IMR-90 (cell line): ENCODE results near the gene TFAP2E. TPM values are rescaled to one million over a fixed set of nuclear protein-coding genes. Genes with fewer than 3 reads are reported as not detected.

Source experiments
- ATAC-seq: fragments of 200-7000 bp; cut with Tn5 transposase; 2 replicates; pipeline ENCODE4 v1.9.1; 2020; ENCODE audit warnings: low read depth, mild to moderate bottlenecking, moderate library complexity
- BruUV-seq: library from RNA; stranded (reverse); fragments of 400-500 nt; replicated peaks from 2 replicates; lab custom pipeline; 2021; lab: Mats Ljungman, UMichigan
- CTCF ChIA-PET: fragments of 300-600 bp; formaldehyde crosslinking; extraction: SDS; loops from one replicate; lab custom pipeline; 2021; ENCODE audit warnings: antibody characterized with exemption; lab: Yijun Ruan, JAX
- POLR2A ChIA-PET: fragments of 300-600 bp; sonication (Branson Sonifier 250); formaldehyde crosslinking; loops from one replicate; lab custom pipeline; 2022; ENCODE audit warnings: antibody characterized with exemption; ENCODE audit not compliant: unreplicated experiment; lab: Charles Lee
- DNase-seq: peaks from one replicate; pipeline ENCODE4 v3.0.0; 2013
- H2AFZ ChIP-seq: replicated peaks from 2 replicates; pipeline ENCODE3; 2013; ENCODE audit warnings: low read length, mild to moderate bottlenecking; ENCODE audit not compliant: poor library complexity
- H2AK5ac ChIP-seq: 2 replicates; pipeline ENCODE4 v1.6.1; 2013; ENCODE audit warnings: low read depth, low read length, inconsistent platforms
- H2AK9ac ChIP-seq: replicated peaks from 2 replicates; pipeline ENCODE3; 2013; ENCODE audit warnings: mild to moderate bottlenecking, low read depth, low read length, moderate library complexity; ENCODE audit not compliant: poor library complexity
- H2BK120ac ChIP-seq: 2 replicates; pipeline ENCODE4 v1.6.1; 2013; ENCODE audit warnings: low read depth, low read length, inconsistent platforms
- H2BK15ac ChIP-seq: 3 replicates; pipeline ENCODE4 v1.6.1; 2013; ENCODE audit warnings: low read depth, low read length, inconsistent platforms
- H2BK20ac ChIP-seq: 2 replicates; pipeline ENCODE4 v1.6.1; 2013; ENCODE audit warnings: low read depth, mild to moderate bottlenecking, inconsistent platforms, low read length, moderate library complexity
- H2BK5ac ChIP-seq: 2 replicates; pipeline ENCODE4 v1.6.1; 2013; ENCODE audit warnings: mild to moderate bottlenecking, low read depth, low read length, inconsistent platforms; ENCODE audit not compliant: poor library complexity, severe bottlenecking
- H3K14ac ChIP-seq: replicated peaks from 2 replicates; pipeline ENCODE4 v1.6.1; 2013; ENCODE audit warnings: low read depth, low read length, inconsistent platforms
- H3K18ac ChIP-seq: 2 replicates; pipeline ENCODE4 v1.6.1; 2013; ENCODE audit warnings: low read depth, low read length, control low read depth
- H3K23ac ChIP-seq: 2 replicates; pipeline ENCODE4 v1.6.1; 2013; ENCODE audit warnings: low read depth, low read length, inconsistent platforms
- H3K27ac ChIP-seq: 2 replicates; pipeline ENCODE4 v1.5.1; 2013; ENCODE audit warnings: mild to moderate bottlenecking, control low read depth, low read length; ENCODE audit not compliant: insufficient read depth
- H3K27me3 ChIP-seq: 2 replicates; pipeline ENCODE4 v1.6.1; 2013; ENCODE audit warnings: low read length; ENCODE audit not compliant: control insufficient read depth, insufficient read depth
- H3K36me3 ChIP-seq: 2 replicates; pipeline ENCODE4 v1.6.1; 2013; ENCODE audit warnings: low read length, mixed read lengths; ENCODE audit not compliant: control insufficient read depth, insufficient read depth
- H3K4ac ChIP-seq: 2 replicates; pipeline ENCODE4 v1.6.1; 2013; ENCODE audit warnings: low read depth, low read length, inconsistent platforms
- H3K4me1 ChIP-seq: 2 replicates; pipeline ENCODE4 v1.6.1; 2013; ENCODE audit warnings: low read length, mixed read lengths; ENCODE audit not compliant: control insufficient read depth, insufficient read depth
- H3K4me2 ChIP-seq: 2 replicates; pipeline ENCODE4 v1.6.1; 2013; ENCODE audit warnings: low read depth, mild to moderate bottlenecking, control low read depth, low read length, moderate library complexity
- H3K4me3 ChIP-seq: 2 replicates; pipeline ENCODE4 v1.5.1; 2013; ENCODE audit warnings: low read depth, mild to moderate bottlenecking, control low read depth, low read length, moderate library complexity; ENCODE audit not compliant: insufficient read depth
- H3K56ac ChIP-seq: 2 replicates; pipeline ENCODE4 v1.6.1; 2013; ENCODE audit warnings: low read length, inconsistent platforms; ENCODE audit not compliant: insufficient read depth; ENCODE audit errors: extremely low read depth
- H3K79me1 ChIP-seq, 2 experiments: 2 replicates each; pipeline ENCODE4 v1.6.1; 2013; ENCODE audit warnings: low read length in 2 of 2, inconsistent platforms in 1 of 2, low read depth in 1 of 2
- H3K9ac ChIP-seq: 2 replicates; pipeline ENCODE4 v1.6.1; 2013; ENCODE audit warnings: low read depth, low read length, control low read depth
- H3K9me1 ChIP-seq: 2 replicates; pipeline ENCODE4 v1.6.1; 2013; ENCODE audit warnings: low read length, inconsistent platforms; ENCODE audit not compliant: insufficient read depth
- H3K9me3 ChIP-seq: 2 replicates; pipeline ENCODE4 v1.6.1; 2013; ENCODE audit warnings: low read length; ENCODE audit not compliant: control insufficient read depth, insufficient read depth
- H4K20me1 ChIP-seq: 2 replicates; pipeline ENCODE4 v1.6.1; 2013; ENCODE audit warnings: low read length, inconsistent platforms; ENCODE audit not compliant: insufficient read depth
- H4K5ac ChIP-seq: 2 replicates; pipeline ENCODE4 v1.6.1; 2013; ENCODE audit warnings: mild to moderate bottlenecking, low read depth, low read length, control low read depth
- H4K8ac ChIP-seq, 2 experiments: 2 replicates each; pipeline ENCODE4 v1.6.1; 2013; ENCODE audit warnings: low read depth in 2 of 2, low read length in 2 of 2, control low read depth in 1 of 2, inconsistent platforms in 1 of 2
- H4K91ac ChIP-seq: 2 replicates; pipeline ENCODE4 v1.6.1; 2013; ENCODE audit warnings: low read depth, low read length, inconsistent platforms; ENCODE audit not compliant: insufficient read depth
- BHLHE40 ChIP-seq: fragments of 150-350 bp; IDR thresholded peaks from 2 replicates; pipeline ENCODE4 v1.6.1; 2016; ENCODE audit warnings: mild to moderate bottlenecking, low read depth, low read length
- CEBPB ChIP-seq: IDR thresholded peaks from 2 replicates; pipeline ENCODE4 v1.6.1; 2012; ENCODE audit warnings: low read depth, low read length, improper control_type of control experiment
- CHD1 ChIP-seq: IDR thresholded peaks from 2 replicates; pipeline ENCODE4 v1.6.1; 2012; ENCODE audit warnings: low read depth, low read length, improper control_type of control experiment
- CTCF ChIP-seq: conservative IDR thresholded peaks from 2 replicates; pipeline ENCODE4 v1.5.1; 2012; ENCODE audit warnings: mild to moderate bottlenecking, low read depth, low read length, improper control_type of control experiment
- FOS ChIP-seq: fragments of 150-350 bp; IDR thresholded peaks from 2 replicates; pipeline ENCODE4 v1.6.1; 2016; ENCODE audit warnings: low read depth, low read length
- MAFK ChIP-seq: IDR thresholded peaks from 2 replicates; pipeline ENCODE4 v1.6.1; 2012; ENCODE audit warnings: low read depth, low read length, improper control_type of control experiment
- MAZ ChIP-seq: IDR thresholded peaks from 2 replicates; pipeline ENCODE4 v1.6.1; 2012; ENCODE audit warnings: low read depth, mild to moderate bottlenecking, low read length, improper control_type of control experiment, moderate library complexity, borderline replicate concordance
- MXI1 ChIP-seq: IDR thresholded peaks from 2 replicates; pipeline ENCODE4 v1.6.1; 2012; ENCODE audit warnings: low read depth, mild to moderate bottlenecking, low read length, moderate library complexity, borderline replicate concordance
- NFE2L2 ChIP-seq: fragments of 150-350 bp; IDR thresholded peaks from 2 replicates; pipeline ENCODE4 v1.6.1; 2016; ENCODE audit warnings: low read depth, mild to moderate bottlenecking, low read length
- POLR2A ChIP-seq: IDR thresholded peaks from 2 replicates; pipeline ENCODE4 v1.6.1; 2012; ENCODE audit warnings: mild to moderate bottlenecking, low read depth, low read length
- RAD21 ChIP-seq: IDR thresholded peaks from 2 replicates; pipeline ENCODE4 v1.6.1; 2012; ENCODE audit warnings: low read length, improper control_type of control experiment
- RCOR1 ChIP-seq: IDR thresholded peaks from 2 replicates; pipeline ENCODE4 v1.6.1; 2012; ENCODE audit warnings: mild to moderate bottlenecking, low read length, improper control_type of control experiment; ENCODE audit not compliant: insufficient replicate concordance
- RFX5 ChIP-seq: IDR thresholded peaks from 2 replicates; pipeline ENCODE4 v1.8.0; 2012; ENCODE audit warnings: low read depth, mild to moderate bottlenecking, low read length, moderate library complexity
- SMC3 ChIP-seq: fragments of 150-350 bp; IDR thresholded peaks from 2 replicates; pipeline ENCODE4 v1.6.1; 2016; ENCODE audit warnings: low read depth, mild to moderate bottlenecking, antibody characterized with exemption, low read length, moderate library complexity
- WGBS, 2 experiments: methylation state at CpG; one replicate each; pipeline versions ENCODE4 v1.1.5 to v1.1.7; 2013; ENCODE audit warnings: missing lambda C conversion rate in 2 of 2; ENCODE audit not compliant: insufficient read length in 1 of 2; ENCODE audit errors: extremely low coverage in 2 of 2; 5-methylcytosine and 5-hydroxymethylcytosine counted together
- dilution Hi-C: fragments of 300-500 bp; cut with HindIII; formaldehyde crosslinking; loops from one replicate; pipeline ENCODE4 v1.14.3; 2018; ENCODE audit warnings: low sequenced_read_pairs; ENCODE audit not compliant: unreplicated experiment
- in situ Hi-C: fragments of 300-500 bp; cut with MboI; formaldehyde crosslinking; loops from 3 replicates; pipeline ENCODE4 v1.14.3; 2019; ENCODE audit warnings: low sequenced_read_pairs, inconsistent platforms, mixed read lengths
- intact Hi-C: fragments of 100-400 bp; cut with micrococcal nuclease; formaldehyde crosslinking; loops from 2 replicates; pipeline ENCODE4 v1.10.0; 2022
- polyA plus RNA-seq, 3 experiments: library from polyadenylated mRNA; depleted of rRNA; stranded (reverse); fragments of >200 nt; gene quantifications; 2 replicates each; pipeline ENCODE4 v1.2.3, GENCODE V29; 2012; ENCODE audit warnings: low replicate concordance in 1 of 3
- total RNA-seq: library from RNA; depleted of rRNA; stranded (reverse); fragments of >200 nt; gene quantifications from 2 replicates; pipeline ENCODE4 v1.2.3, GENCODE V29; 2012
- TF ChIP-seq, protein P1 (sequence below): fragments of 150-350 bp; IDR thresholded peaks from 2 replicates; pipeline ENCODE4 v1.6.1; 2017; ENCODE audit warnings: mild to moderate bottlenecking, antibody characterized with exemption, low read length, low read depth
- TF ChIP-seq, protein P2 (sequence below): fragments of 150-350 bp; IDR thresholded peaks from 2 replicates; pipeline ENCODE4 v1.6.1; 2016; ENCODE audit warnings: low read depth, mild to moderate bottlenecking, low read length, moderate library complexity, borderline replicate concordance

The TFAP2E gene
- total and polyA plus RNA-seq, 2 of the 4 experiments (the other 2 are of a cell fraction) = under 0.01 to 0.19 TPM

GRCh38 chr1:35533586-35533985 is 39.5 kb upstream of the TFAP2E start:
- intact Hi-C loops = loop anchor here (2.0 kb wide), 1 partner anchor 21 kb away; no protein-coding TSS in a partner anchor
- no peak overlapping the region for H3K27ac ChIP-seq
- no peak for DNase-seq

More at GRCh38 chr1:35533586-35533985, 39.5 kb upstream of the TFAP2E start:
- Histone ChIP-seq H2BK120ac (no peak overlapping the region), H2BK5ac (no peak overlapping the region), H2BK20ac (no peak overlapping the region), H4K20me1 (no peaks in the 10 kb centered on the region; the same call in 1 of the 2 replicates), H4K91ac (no peak overlapping the region), H3K36me3 (peaks cover 11% of the 10 kb centered on the region; the same call in 1 of the 2 replicates), H2BK15ac (no peak overlapping the region), H2AK5ac (no peak overlapping the region), H3K14ac (no peak overlapping the region), H3K56ac (no peak overlapping the region), H3K23ac (no peak overlapping the region), H2AK9ac (no peak overlapping the region), H3K9me3 (peaks cover 3% of the 10 kb centered on the region; the same call in 1 of the 2 replicates), H4K5ac (no peak overlapping the region), H3K4me3 (no peak overlapping the region), H3K4ac (no peak overlapping the region), H3K18ac (no peak overlapping the region), H3K9me1 (no peaks in the 10 kb centered on the region), H3K27me3 (no peaks in the 10 kb centered on the region), H3K9ac (no peak overlapping the region), H3K4me1 (peaks cover 8% of the 10 kb centered on the region), H2AFZ (no peak overlapping the region), H3K79me1 (peaks cover 26 to 48% of the 10 kb centered on the region in 2 experiments), H3K4me2 (no peak overlapping the region), H4K8ac (no peak overlapping the region)
- no TSS peak for BruUV-seq
- no CpG with 5 or more reads among the region's 1 CpG for WGBS, 2 experiments
- dilution Hi-C loops = no loop called here
- no peak for ATAC-seq
- TF ChIP-seq FOS = no peak
- TF ChIP-seq NFE2L2 = no peak
- no peak for TF ChIP-seq BHLHE40
- TF ChIP-seq RAD21 = no peak
- TF ChIP-seq POLR2A = no peak
- TF ChIP-seq RFX5 = no peak
- TF ChIP-seq MAFK = no peak
- no peak for TF ChIP-seq CEBPB
- no peak for TF ChIP-seq CHD1
- no peak for TF ChIP-seq CTCF
- TF ChIP-seq RCOR1 = no peak
- TF ChIP-seq, protein P1, sequence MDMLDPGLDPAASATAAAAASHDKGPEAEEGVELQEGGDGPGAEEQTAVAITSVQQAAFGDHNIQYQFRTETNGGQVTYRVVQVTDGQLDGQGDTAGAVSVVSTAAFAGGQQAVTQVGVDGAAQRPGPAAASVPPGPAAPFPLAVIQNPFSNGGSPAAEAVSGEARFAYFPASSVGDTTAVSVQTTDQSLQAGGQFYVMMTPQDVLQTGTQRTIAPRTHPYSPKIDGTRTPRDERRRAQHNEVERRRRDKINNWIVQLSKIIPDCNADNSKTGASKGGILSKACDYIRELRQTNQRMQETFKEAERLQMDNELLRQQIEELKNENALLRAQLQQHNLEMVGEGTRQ = no peak
- TF ChIP-seq MAZ = no peak
- TF ChIP-seq, protein P2, sequence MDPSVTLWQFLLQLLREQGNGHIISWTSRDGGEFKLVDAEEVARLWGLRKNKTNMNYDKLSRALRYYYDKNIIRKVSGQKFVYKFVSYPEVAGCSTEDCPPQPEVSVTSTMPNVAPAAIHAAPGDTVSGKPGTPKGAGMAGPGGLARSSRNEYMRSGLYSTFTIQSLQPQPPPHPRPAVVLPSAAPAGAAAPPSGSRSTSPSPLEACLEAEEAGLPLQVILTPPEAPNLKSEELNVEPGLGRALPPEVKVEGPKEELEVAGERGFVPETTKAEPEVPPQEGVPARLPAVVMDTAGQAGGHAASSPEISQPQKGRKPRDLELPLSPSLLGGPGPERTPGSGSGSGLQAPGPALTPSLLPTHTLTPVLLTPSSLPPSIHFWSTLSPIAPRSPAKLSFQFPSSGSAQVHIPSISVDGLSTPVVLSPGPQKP = no peak
- TF ChIP-seq SMC3 = no peak
- TF ChIP-seq MXI1 = no peak
- POLR2A ChIA-PET = no interaction called here
- in situ Hi-C loops = no loop called here
- CTCF ChIA-PET = no interaction called here
